NCI-H82 treated with DMSO at 0.1 percent for 48 hours (cell line): ENCODE measurements around the gene ANKAR.
A peak's percentile ranks its signal among the peaks of the same experiment; 100 is the strongest.
"Not testable (repeated sequence)": the region's sequence is repeated elsewhere in the genome, so short reads cannot be mapped to it uniquely, and the experiment has no call there.

Experiments used
- DNase-seq: peaks from one replicate; lab custom pipeline; 2025; ENCODE audit not compliant: unreplicated experiment; lab: John Stamatoyannopoulos, UW

The ANKAR gene

GRCh38 chr2:189657867-189658266 lies 16.6 kb upstream of the ANKAR start:
- peak; percentile 22 for DNase-seq

GRCh38 chr2:189658306-189659212 lies 15.9 kb upstream of the ANKAR start:
- no peak for DNase-seq

GRCh38 chr2:189659734-189660133 lies 14.7 kb upstream of the ANKAR start:
- no peak for DNase-seq

GRCh38 chr2:189660803-189661147 lies 13.7 kb upstream of the ANKAR start:
- DNase-seq: no peak

- DNase-seq: peak; percentile 100
Observed at GRCh38 chr2:189661148-189661956, 13.1 kb upstream of the ANKAR start, which contains the start of gene ASNSD1. Gene ASNSD1, plus strand, starts transcription at chr2:189661459. Its CDS starts 4,674 bp downstream, at chr2:189666133.

GRCh38 chr2:189661957-189662321 lies 12.5 kb upstream of the ANKAR start:
- no peak for DNase-seq

GRCh38 chr2:189662669-189663226 lies 11.7 kb upstream of the ANKAR start:
- DNase-seq: no peak

GRCh38 chr2:189663319-189663718 lies 11.2 kb upstream of the ANKAR start:
- not testable (repeated sequence) for DNase-seq

- DNase-seq: no peak
Observed at GRCh38 chr2:189669913-189670312, 4.6 kb upstream of the ANKAR start.

GRCh38 chr2:189673661-189674373 lies 653 bp upstream of the ANKAR start:
- DNase-seq: no peak

GRCh38 chr2:189676471-189676870 lies 2.0 kb downstream of the ANKAR start:
- DNase-seq: no peak

- no peak for DNase-seq
Observed at GRCh38 chr2:189679226-189679625, 4.8 kb downstream of the ANKAR start.

- no peak for DNase-seq
Observed at GRCh38 chr2:189681203-189681602, 6.7 kb downstream of the ANKAR start.

- DNase-seq: no peak
Observed at GRCh38 chr2:189681903-189682302, 7.4 kb downstream of the ANKAR start.

- no peak for DNase-seq
Observed at GRCh38 chr2:189683348-189683747, 8.9 kb downstream of the ANKAR start.

- DNase-seq: no peak
Observed at GRCh38 chr2:189684811-189685210, 10.3 kb downstream of the ANKAR start.

- DNase-seq: no peak
Observed at GRCh38 chr2:189685540-189686229, 11.2 kb downstream of the ANKAR start.

GRCh38 chr2:189687796-189688195 lies 13.3 kb downstream of the ANKAR start:
- DNase-seq: not testable (repeated sequence)

- no peak for DNase-seq
Observed at GRCh38 chr2:189696223-189696622, 21.8 kb downstream of the ANKAR start.
